HG03025 (cell line): Measurements from ENCODE around the gene SPTB.

ENCODE experiments used
- ATAC-seq: cut with Tn5 transposase; IDR thresholded peaks from one replicate; pipeline ENCODE4 v1.9.1; 2021; ENCODE audit warnings: mild to moderate bottlenecking, moderate library complexity; ENCODE audit not compliant: unreplicated experiment, low FRiP score

The SPTB gene

GRCh38 chr14:64769096-64770020 lies 110.3 kb downstream of the SPTB start:
- no peak for ATAC-seq

GRCh38 chr14:64768401-64769095 lies 111.2 kb downstream of the SPTB start:
- no peak for ATAC-seq

GRCh38 chr14:64767215-64767964 lies 112.3 kb downstream of the SPTB start:
- no peak for ATAC-seq

GRCh38 chr14:64766430-64767151 lies 113.1 kb downstream of the SPTB start:
- ATAC-seq, result no peak

- ATAC-seq, result no peak
These were observed 113.9 kb downstream of the SPTB start for GRCh38 chr14:64765740-64766302.

GRCh38 chr14:64764641-64765520 lies 114.8 kb downstream of the SPTB start:
- peak; percentile 43 for ATAC-seq

GRCh38 chr14:64763801-64764621 lies 115.7 kb downstream of the SPTB start:
- no peak for ATAC-seq

GRCh38 chr14:64763085-64763782 lies 116.5 kb downstream of the SPTB start:
- no peak for ATAC-seq

- no peak for ATAC-seq
These were observed 117.4 kb downstream of the SPTB start for GRCh38 chr14:64762044-64763034.

GRCh38 chr14:64761441-64762043 lies 118.2 kb downstream of the SPTB start:
- ATAC-seq, result no peak

- no peak for ATAC-seq
These were observed 118.8 kb downstream of the SPTB start for GRCh38 chr14:64760916-64761315.

- no peak for ATAC-seq
These were observed 119.5 kb downstream of the SPTB start for GRCh38 chr14:64760146-64760755.

GRCh38 chr14:64759555-64759938 lies 120.2 kb downstream of the SPTB start:
- ATAC-seq, result no peak

GRCh38 chr14:64758691-64759554 lies 120.8 kb downstream of the SPTB start:
- ATAC-seq, result no peak

GRCh38 chr14:64758025-64758521 lies 121.6 kb downstream of the SPTB start:
- ATAC-seq, result no peak
